Measurements from ENCODE around the gene CEBPA.

GRCh38 chr19:33345163-33345562 lies 42.8 kb upstream of the CEBPA start:
- no peak for TF ChIP-seq YY1 (IDR thresholded peaks at IDR 0.05)
- TF ChIP-seq ZBTB33 (IDR thresholded peaks at IDR 0.05): no peak
- no peak for TF ChIP-seq CTCF (IDR thresholded peaks at IDR 0.05; ENCODE audit: low read depth, low read length, missing input control)

All from liver (tissue), 2 donors.